ENCODE data around the gene RNF10. TPM values are rescaled to one million over a fixed set of nuclear protein-coding genes. Genes with fewer than 3 reads are reported as not detected.

The RNF10 gene
- total RNA-seq, 3 donors from 2014 or later (not counting 1 experiment from before 2014, with no cell fraction given) = 371 to 488 (median 389) TPM

DNA sequence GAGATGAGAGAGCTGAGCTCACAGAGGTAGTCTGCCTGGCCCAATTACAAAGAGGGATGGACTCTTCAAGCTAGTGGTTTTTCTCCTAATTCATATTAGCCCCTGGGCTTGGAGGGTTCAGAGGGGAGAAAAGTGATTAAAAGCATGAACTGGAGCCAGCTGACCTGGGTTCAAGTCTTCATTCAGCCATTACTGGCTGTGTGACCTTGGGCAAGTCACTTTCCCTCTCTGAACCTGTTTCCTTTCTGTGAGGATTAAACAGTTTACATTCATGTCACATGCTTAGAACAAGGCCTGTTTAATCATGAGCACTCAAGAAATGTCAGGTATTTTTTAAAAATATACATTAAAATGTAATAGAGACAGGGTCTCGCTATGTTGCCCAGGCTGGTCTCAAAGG, 54.2 kb downstream of the RNF10 start:
- H3K27ac ChIP-seq (ENCODE audit: low read length) = no peak overlapping the region
- peaks cover 10 to 13% of the 10 kb centered on the region in 2 donors for H3K27me3 Mint-ChIP-seq (ENCODE audit: low read depth in 2 of 2)
- no peak for DNase-seq
- H3K4me3 ChIP-seq (ENCODE audit: low read length) = no peak overlapping the region
- H3K9me3 Mint-ChIP-seq = no peaks in the 10 kb centered on the region
- H3K27ac Mint-ChIP-seq = no peak overlapping the region
- no peak for ATAC-seq
- H3K4me1 Mint-ChIP-seq = peaks cover 4 to 6% of the 10 kb centered on the region in 2 donors
- no peaks in the 10 kb centered on the region for H3K9me3 ChIP-seq (ENCODE audit: control insufficient read depth, insufficient read depth, low read length)
- no peaks in the 10 kb centered on the region for H3K36me3 Mint-ChIP-seq
- intact Hi-C loops (cut with micrococcal nuclease) = loop anchor here (10.0 kb wide), 1 partner anchor 154 kb away; the partner anchor contains the start of gene COX6A1
- no peaks in the 10 kb centered on the region for H3K27me3 ChIP-seq (ENCODE audit: control insufficient read depth, insufficient read depth, low read length)
- peaks cover 16% of the 10 kb centered on the region for H3K4me1 ChIP-seq (ENCODE audit: control insufficient read depth, insufficient read depth, low read length)
- TF ChIP-seq, protein P1, sequence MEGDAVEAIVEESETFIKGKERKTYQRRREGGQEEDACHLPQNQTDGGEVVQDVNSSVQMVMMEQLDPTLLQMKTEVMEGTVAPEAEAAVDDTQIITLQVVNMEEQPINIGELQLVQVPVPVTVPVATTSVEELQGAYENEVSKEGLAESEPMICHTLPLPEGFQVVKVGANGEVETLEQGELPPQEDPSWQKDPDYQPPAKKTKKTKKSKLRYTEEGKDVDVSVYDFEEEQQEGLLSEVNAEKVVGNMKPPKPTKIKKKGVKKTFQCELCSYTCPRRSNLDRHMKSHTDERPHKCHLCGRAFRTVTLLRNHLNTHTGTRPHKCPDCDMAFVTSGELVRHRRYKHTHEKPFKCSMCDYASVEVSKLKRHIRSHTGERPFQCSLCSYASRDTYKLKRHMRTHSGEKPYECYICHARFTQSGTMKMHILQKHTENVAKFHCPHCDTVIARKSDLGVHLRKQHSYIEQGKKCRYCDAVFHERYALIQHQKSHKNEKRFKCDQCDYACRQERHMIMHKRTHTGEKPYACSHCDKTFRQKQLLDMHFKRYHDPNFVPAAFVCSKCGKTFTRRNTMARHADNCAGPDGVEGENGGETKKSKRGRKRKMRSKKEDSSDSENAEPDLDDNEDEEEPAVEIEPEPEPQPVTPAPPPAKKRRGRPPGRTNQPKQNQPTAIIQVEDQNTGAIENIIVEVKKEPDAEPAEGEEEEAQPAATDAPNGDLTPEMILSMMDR (IDR thresholded peaks at IDR 0.05) = no peak
- WGBS (ENCODE audit: insufficient coverage) = 100% methylated on average over 1 of the region's 1 CpG
- no peaks in the 10 kb centered on the region for H3K36me3 ChIP-seq (ENCODE audit: control insufficient read depth, insufficient read depth, low read length)
- H3K4me3 Mint-ChIP-seq = no peak overlapping the region

DNA sequence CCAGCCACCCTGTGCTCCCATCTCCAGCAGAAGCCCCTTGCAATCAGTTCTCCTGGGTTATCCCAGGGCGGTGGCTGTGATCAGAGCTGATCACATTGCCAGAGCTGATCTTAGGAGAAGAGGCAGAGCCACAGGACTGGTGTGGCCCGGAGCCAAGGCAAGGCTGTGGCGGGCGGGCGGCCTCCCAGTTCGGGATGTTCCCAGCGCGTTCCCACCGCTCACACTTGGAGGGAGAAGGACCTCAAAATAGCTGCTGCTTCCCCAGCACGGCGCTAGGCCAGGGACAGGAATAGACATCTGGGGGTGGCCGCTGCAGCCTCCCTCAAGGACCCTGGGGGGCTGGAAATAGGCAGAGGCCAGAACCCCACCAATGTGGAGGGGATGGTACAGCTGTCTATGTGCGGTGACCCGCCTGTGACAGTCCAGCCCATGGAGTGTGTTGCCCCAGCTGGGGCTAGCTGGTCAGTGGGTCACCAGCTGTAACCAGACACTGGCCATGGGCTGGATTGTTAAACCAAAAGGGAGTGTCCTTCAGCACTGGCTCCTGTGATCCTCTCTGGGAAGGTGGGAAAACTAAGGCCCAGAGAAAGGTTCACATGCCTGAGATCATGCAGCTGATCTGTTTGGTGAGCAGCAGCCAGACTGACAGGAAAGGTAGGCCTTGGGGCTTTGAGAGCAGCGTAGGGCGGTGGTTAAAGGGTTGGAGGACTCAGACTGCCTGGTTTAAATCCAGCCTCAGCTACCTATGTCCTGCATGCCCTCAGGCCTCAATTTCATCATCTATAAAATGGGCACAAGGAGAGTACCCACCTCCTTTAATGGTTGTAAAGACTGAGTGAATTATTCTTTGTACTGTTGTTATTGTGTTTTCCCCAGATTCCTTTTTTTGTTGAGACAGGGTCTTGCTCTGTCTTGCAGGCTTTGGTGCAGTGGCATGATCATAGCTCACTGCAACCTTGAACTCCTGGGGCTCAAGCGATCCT, 55.1 kb downstream of the RNF10 start:
- 94% methylated on average over 15 of the region's 17 CpGs for WGBS (ENCODE audit: insufficient coverage)
- H3K27ac Mint-ChIP-seq = no peak overlapping the region

DNA sequence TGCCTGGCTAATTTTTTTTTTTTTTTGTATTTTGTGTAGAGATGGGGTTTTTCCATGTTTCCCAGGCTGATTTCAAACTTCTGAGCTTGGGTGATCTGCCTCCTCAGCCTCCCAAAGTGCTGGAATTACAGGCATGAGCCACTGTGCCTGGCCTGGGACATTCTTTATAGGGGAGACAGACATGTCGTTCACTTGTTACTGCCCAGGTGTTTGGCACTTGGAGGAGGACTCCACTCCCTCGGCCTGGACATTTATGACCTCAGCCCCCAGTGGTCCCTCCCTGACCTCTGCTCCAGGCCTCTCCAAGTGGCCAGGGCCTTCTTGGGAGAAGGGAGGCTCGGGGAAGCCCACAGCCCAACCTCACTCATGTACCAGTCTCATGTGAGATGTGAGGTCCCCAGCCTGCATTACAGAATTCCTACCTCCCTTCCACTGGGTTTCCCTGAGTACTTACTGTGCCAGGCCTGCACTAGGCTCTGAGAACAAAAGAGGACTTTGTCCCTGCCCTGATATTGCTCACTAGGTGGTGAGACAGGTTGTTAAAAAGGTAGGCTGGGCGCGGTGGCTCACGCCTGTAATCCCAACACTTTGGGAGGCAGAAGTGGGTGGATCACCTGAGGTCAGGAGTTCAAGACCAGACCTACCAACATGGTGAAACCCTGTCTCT, 56.7 kb downstream of the RNF10 start:
- Histone ChIP-seq H3K27ac (ENCODE audit: low read length) (no peak overlapping the region), H3K9me3 (ENCODE audit: control insufficient read depth, insufficient read depth, low read length) (no peaks in the 10 kb centered on the region), H3K4me1 (ENCODE audit: control insufficient read depth, insufficient read depth, low read length) (no peaks in the 10 kb centered on the region), H3K4me3 (ENCODE audit: low read length) (no peak overlapping the region), H3K36me3 (ENCODE audit: control insufficient read depth, insufficient read depth, low read length) (no peaks in the 10 kb centered on the region), H3K27me3 (ENCODE audit: control insufficient read depth, insufficient read depth, low read length) (no peaks in the 10 kb centered on the region)
- H3K4me3 Mint-ChIP-seq = no peak overlapping the region
- intact Hi-C loops (cut with micrococcal nuclease) = no loop called here
- H3K27ac Mint-ChIP-seq = no peak overlapping the region
- H3K4me1 Mint-ChIP-seq = no peaks in the 10 kb centered on the region
- 95% methylated on average over 6 of the region's 6 CpGs for WGBS (ENCODE audit: insufficient coverage)
- DNase-seq (no peak), ATAC-seq (no peak)
- H3K9me3 Mint-ChIP-seq = no peaks in the 10 kb centered on the region
- no peaks in the 10 kb centered on the region for H3K36me3 Mint-ChIP-seq
- peaks cover 7% of the 10 kb centered on the region in 2 donors for H3K27me3 Mint-ChIP-seq (ENCODE audit: low read depth in 2 of 2)
- TF ChIP-seq, protein P1 (IDR thresholded peaks at IDR 0.05) = no peak

More for the DNA sequence above, 55.1 kb downstream of the RNF10 start:
- Histone ChIP-seq H3K27ac (ENCODE audit: low read length) (no peak overlapping the region), H3K9me3 (ENCODE audit: control insufficient read depth, insufficient read depth, low read length) (no peaks in the 10 kb centered on the region), H3K36me3 (ENCODE audit: control insufficient read depth, insufficient read depth, low read length) (no peaks in the 10 kb centered on the region), H3K27me3 (ENCODE audit: control insufficient read depth, insufficient read depth, low read length) (no peaks in the 10 kb centered on the region), H3K4me1 (ENCODE audit: control insufficient read depth, insufficient read depth, low read length) (peaks cover 7% of the 10 kb centered on the region), H3K4me3 (ENCODE audit: low read length) (no peak overlapping the region)
- DNase-seq (no peak), ATAC-seq (no peak)
- TF ChIP-seq, protein P1 (IDR thresholded peaks at IDR 0.05) = no peak
- intact Hi-C loops (cut with micrococcal nuclease) = loop anchor here (10.0 kb wide), 1 partner anchor 154 kb away; the partner anchor contains the start of gene COX6A1
- Mint-ChIP-seq H3K4me1 (no peaks in the 10 kb centered on the region), H3K4me3 (no peak overlapping the region), H3K36me3 (no peaks in the 10 kb centered on the region), H3K9me3 (no peaks in the 10 kb centered on the region), H3K27me3 (ENCODE audit: low read depth in 2 of 2) (peaks cover 7 to 11% of the 10 kb centered on the region in 2 donors)

All from natural killer cell (primary cell).